ENCODE data around the gene TNFSF4. TPM values are rescaled to one million over a fixed set of nuclear protein-coding genes. Genes with fewer than 3 reads are reported as not detected.

TNFSF4 gene
- total RNA-seq, 1 donor from 2014 or later: 3.3 TPM

DNA sequence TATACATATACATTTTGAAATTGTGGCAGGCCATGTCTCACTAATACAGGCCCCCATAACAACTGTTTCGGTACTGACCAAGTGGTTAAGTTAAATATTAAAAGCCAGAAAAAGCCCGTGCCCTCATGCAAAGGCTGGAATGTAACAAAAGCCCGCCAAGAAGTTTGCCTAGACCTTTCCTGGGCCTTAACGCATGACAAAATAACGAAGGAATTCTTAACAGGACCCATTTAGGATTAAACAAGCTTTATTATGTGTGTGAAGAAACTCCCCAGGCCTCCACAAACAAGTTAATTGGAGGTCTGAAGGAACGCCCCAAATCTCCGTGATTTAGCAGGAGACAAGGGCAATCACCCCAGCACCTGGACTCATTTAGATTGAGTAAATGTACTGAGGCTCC is 42.4 kb downstream of the TNFSF4 start:
- no peaks in the 10 kb centered on the region for H4K20me1 ChIP-seq (ENCODE audit: insufficient read depth, low read length)
- no peaks in the 10 kb centered on the region for H3K27me3 Mint-ChIP-seq (ENCODE audit: low read depth, unreplicated experiment)
- DNase-seq (ENCODE audit: low read depth) (no peak), FAIRE-seq (no peak)
- H3K27ac Mint-ChIP-seq (ENCODE audit: unreplicated experiment): no peak overlapping the region
- no peaks in the 10 kb centered on the region for H3K79me2 ChIP-seq (ENCODE audit: insufficient read depth, low read length)
- H3K4me1 Mint-ChIP-seq (ENCODE audit: low read depth, unreplicated experiment): peaks cover 3% of the 10 kb centered on the region
- H3K4me3 ChIP-seq (ENCODE audit: insufficient read depth, low read depth, low read length): no peak overlapping the region
- H2AFZ ChIP-seq (ENCODE audit: low read depth, low read length): no peak overlapping the region
- H3K9me3 ChIP-seq (ENCODE audit: insufficient read depth, low read depth, low read length): no peaks in the 10 kb centered on the region
- no peak overlapping the region for H3K4me3 Mint-ChIP-seq (ENCODE audit: unreplicated experiment)
- no peak overlapping the region for H3K9ac ChIP-seq (ENCODE audit: low read length)
- no peaks in the 10 kb centered on the region for H3K36me3 Mint-ChIP-seq (ENCODE audit: low read depth, unreplicated experiment)
- TF ChIP-seq EZH2 (IDR thresholded peaks at IDR 0.05; ENCODE audit: insufficient read depth, low read length): no peak
- no peak for TF ChIP-seq CTCF (IDR thresholded peaks at IDR 0.05; ENCODE audit: insufficient read depth, low read depth, low read length)
- no peaks in the 10 kb centered on the region for H3K4me1 ChIP-seq (ENCODE audit: insufficient read depth, low read length)
- H3K27ac ChIP-seq (ENCODE audit: low read depth, low read length): no peak overlapping the region
- no peak overlapping the region for H3K4me2 ChIP-seq (ENCODE audit: low read length)
- peaks cover 3% of the 10 kb centered on the region for H3K9me3 Mint-ChIP-seq (ENCODE audit: unreplicated experiment)
- no peaks in the 10 kb centered on the region for H3K27me3 ChIP-seq (ENCODE audit: insufficient read depth, low read length)
- no peaks in the 10 kb centered on the region for H3K36me3 ChIP-seq (ENCODE audit: insufficient read depth, low read length)

DNA sequence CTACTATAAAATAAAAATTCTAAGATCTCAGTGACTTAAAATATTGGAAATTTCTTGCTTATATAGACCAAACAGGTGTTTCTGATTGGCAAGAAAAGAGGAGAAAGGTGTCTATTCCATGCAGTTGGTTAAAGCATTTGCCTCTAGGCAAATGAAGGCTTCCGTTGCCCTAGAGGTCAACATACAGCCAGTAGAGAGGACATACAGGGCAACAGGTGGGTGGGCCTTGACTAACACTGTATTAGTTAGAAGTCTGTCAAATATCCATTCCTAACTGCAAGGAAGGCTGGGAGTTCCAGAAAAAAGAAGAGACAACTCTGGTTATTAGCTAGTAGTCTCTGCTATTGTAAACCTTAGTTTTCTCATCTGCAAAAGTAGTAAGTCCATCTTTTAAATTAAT is 43.0 kb downstream of the TNFSF4 start:
- peak; percentile 20 for FAIRE-seq

More for the DNA sequence above, 43.0 kb downstream of the TNFSF4 start:
- Mint-ChIP-seq H3K4me3 (ENCODE audit: unreplicated experiment) (no peak overlapping the region), H3K4me1 (ENCODE audit: low read depth, unreplicated experiment) (peaks cover 3% of the 10 kb centered on the region), H3K9me3 (ENCODE audit: unreplicated experiment) (peaks cover 3% of the 10 kb centered on the region), H3K27me3 (ENCODE audit: low read depth, unreplicated experiment) (no peaks in the 10 kb centered on the region), H3K27ac (ENCODE audit: unreplicated experiment) (no peak overlapping the region), H3K36me3 (ENCODE audit: low read depth, unreplicated experiment) (no peaks in the 10 kb centered on the region)
- H2AFZ ChIP-seq (ENCODE audit: low read depth, low read length): no peak overlapping the region
- no peaks in the 10 kb centered on the region for H3K27me3 ChIP-seq (ENCODE audit: insufficient read depth, low read length)
- H4K20me1 ChIP-seq (ENCODE audit: insufficient read depth, low read length): no peaks in the 10 kb centered on the region
- H3K4me3 ChIP-seq (ENCODE audit: insufficient read depth, low read depth, low read length): no peak overlapping the region
- H3K79me2 ChIP-seq (ENCODE audit: insufficient read depth, low read length): no peaks in the 10 kb centered on the region
- no peaks in the 10 kb centered on the region for H3K36me3 ChIP-seq (ENCODE audit: insufficient read depth, low read length)
- no peak overlapping the region for H3K9ac ChIP-seq (ENCODE audit: low read length)
- H3K4me1 ChIP-seq (ENCODE audit: insufficient read depth, low read length): no peaks in the 10 kb centered on the region
- TF ChIP-seq EZH2 (IDR thresholded peaks at IDR 0.05; ENCODE audit: insufficient read depth, low read length) (no peak), CTCF (IDR thresholded peaks at IDR 0.05; ENCODE audit: insufficient read depth, low read depth, low read length) (no peak)
- DNase-seq (ENCODE audit: low read depth): no peak
- no peak overlapping the region for H3K27ac ChIP-seq (ENCODE audit: low read depth, low read length)
- H3K4me2 ChIP-seq (ENCODE audit: low read length): no peak overlapping the region
- no peaks in the 10 kb centered on the region for H3K9me3 ChIP-seq (ENCODE audit: insufficient read depth, low read depth, low read length)
